GM23338 (cell line): Measurements from ENCODE around the gene DPF3.

Experiments
- CREB1 ChIP-seq: fragments of 250-450 bp; sonication (Bioruptor Pico); IDR thresholded peaks from 2 replicates; pipeline ENCODE4 v1.5.0; 2020; ENCODE audit warnings: low read depth, mild to moderate bottlenecking, moderate library complexity
- CTCF ChIP-seq, 2 experiments: fragments of 200-600 bp in 1 of 2; sonication (generic) in 1 of 2; conservative IDR thresholded peaks; 2 replicates each; pipeline versions ENCODE4 v1.5.1 to v1.6.1; 2016 to 2017; ENCODE audit warnings: antibody characterized with exemption in 2 of 2, low read depth in 2 of 2, mild to moderate bottlenecking in 2 of 2, moderate library complexity in 1 of 2
- EZH2 ChIP-seq: fragments of 200-600 bp; sonication (generic); IDR thresholded peaks from one replicate; pipeline ENCODE4 v1.8.0; 2017; ENCODE audit warnings: antibody characterized with exemption, mild to moderate bottlenecking, low read depth; ENCODE audit not compliant: unreplicated experiment
- EZH2phosphoT487 ChIP-seq: fragments of 200-600 bp; sonication (generic); IDR thresholded peaks from one replicate; pipeline ENCODE4 v1.8.1; 2018; ENCODE audit warnings: antibody characterized with exemption; ENCODE audit not compliant: unreplicated experiment
- REST ChIP-seq: IDR thresholded peaks from one replicate; pipeline ENCODE4 v1.6.1; 2018; ENCODE audit warnings: antibody characterized with exemption; ENCODE audit not compliant: unreplicated experiment

- TF ChIP-seq EZH2: no peak
- TF ChIP-seq CREB1: no peak
- no peak for TF ChIP-seq CTCF (conservative IDR thresholded peaks at IDR 0.05; ENCODE audit: low read depth in 2 of 2)
- no peak for TF ChIP-seq EZH2phosphoT487
- no peak for TF ChIP-seq REST
Observed at GRCh38 chr14:72883961-72884360, 9.9 kb downstream of the DPF3 start.
